A172 (cell line): ENCODE data around the gene PLCXD3. TPM values are rescaled to one million over a fixed set of nuclear protein-coding genes. Genes with fewer than 3 reads are reported as not detected.
"Not testable (repeated sequence)": the region's sequence is repeated elsewhere in the genome, so short reads cannot be mapped to it uniquely, and the experiment has no call there.

ENCODE experiments used
- DNase-seq: peaks from one replicate; pipeline ENCODE4 v3.0.0-alpha.2; 2015; ENCODE audit warnings: low spot score
- total RNA-seq: library from RNA; depleted of rRNA; stranded (reverse); fragments of >200 nt; shearing (Covaris generic); gene quantifications from 2 replicates; pipeline ENCODE4 v1.2.3, GENCODE V29; 2014

PLCXD3 gene
- total RNA-seq, 1 experiment from 2014 or later = 2.8 TPM

GRCh38 chr5:41349846-41350245 lies 160.6 kb downstream of the PLCXD3 start:
- DNase-seq = no peak

- DNase-seq = no peak
These were observed 162.8 kb downstream of the PLCXD3 start for GRCh38 chr5:41347569-41347968.

DNA sequence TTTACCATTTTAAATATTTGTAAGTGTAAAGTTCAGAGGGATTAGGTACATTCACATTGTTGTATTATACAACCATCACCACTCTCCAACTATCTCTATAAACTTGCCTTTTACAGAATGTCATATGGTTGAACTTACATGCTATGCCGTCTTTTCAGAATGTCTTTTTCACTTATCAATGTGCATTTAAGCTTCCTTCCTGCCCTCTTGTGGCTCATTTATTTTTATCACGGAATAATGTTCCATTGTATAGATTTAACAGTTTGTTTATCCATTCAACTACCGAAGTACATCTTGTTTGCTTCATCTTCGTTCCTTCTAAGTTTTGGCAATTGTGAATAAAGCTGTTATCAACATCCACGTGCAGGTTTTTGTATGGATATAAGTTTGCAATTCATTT lies 163.8 kb downstream of the PLCXD3 start:
- DNase-seq = no peak

GRCh38 chr5:41345295-41345694 lies 165.1 kb downstream of the PLCXD3 start:
- DNase-seq = no peak

GRCh38 chr5:41339339-41339738 lies 171.1 kb downstream of the PLCXD3 start:
- DNase-seq = no peak

DNA sequence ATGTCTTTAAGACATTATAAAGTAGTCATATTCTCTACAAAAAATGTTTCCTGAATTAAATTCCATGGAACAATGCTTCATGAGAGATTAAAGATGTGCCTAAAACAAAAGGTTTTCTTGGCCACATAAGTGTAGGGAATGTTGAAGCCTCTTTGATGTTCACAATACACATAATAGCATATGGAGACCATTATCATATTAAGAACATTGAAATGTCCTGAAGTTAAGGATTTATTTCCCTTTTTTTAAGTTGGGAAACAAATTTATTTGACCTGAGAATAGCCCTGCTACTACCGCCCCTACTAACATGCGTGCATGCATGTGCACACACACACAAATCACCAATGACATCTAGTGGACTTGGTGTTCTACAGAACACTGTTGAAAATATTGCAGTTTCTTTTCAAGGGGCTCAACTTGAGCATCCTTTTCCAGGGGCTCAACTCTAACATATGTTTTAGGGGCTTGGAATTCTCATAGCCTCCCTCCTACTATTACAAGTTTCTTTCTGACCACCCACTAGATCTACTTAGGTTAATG lies 172.2 kb downstream of the PLCXD3 start:
- DNase-seq = no peak

DNA sequence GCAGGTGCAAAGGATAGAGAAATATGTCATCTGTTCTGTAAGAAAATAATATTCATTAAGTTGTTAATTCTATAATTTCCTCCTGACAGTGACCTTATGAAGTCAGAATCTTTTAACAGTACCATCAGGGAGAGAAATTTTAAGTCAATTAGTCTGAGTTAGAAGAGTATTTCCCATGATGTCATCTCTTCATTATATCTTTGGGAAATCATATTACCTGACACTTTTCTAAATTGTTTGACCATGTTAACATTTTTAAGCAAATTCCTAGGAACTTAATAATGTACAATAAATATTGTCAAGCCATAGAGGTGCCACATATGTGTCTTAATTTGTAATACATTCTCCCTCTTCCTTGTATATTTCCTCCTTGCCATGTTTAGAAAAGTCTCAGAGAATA lies 172.7 kb downstream of the PLCXD3 start:
- DNase-seq = no peak

DNA sequence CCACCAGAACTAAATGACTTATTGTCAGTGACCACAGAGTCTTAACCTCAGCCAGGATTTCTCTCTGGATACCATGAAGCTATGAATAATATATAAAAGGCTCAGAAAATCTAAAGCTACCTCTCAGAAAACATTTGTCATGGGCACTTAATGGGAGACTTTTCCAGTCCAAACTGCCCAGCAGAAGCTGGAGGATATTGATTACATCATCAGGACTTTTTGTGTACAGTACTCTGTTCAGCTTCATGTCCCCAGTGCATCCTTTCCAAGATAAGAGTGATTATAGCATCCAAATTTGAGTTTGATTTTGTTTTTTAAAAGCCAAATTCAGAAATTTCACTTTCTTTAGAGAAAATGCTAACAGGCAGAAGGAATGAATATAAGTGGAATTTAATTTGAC lies 173.2 kb downstream of the PLCXD3 start:
- DNase-seq = no peak

DNA sequence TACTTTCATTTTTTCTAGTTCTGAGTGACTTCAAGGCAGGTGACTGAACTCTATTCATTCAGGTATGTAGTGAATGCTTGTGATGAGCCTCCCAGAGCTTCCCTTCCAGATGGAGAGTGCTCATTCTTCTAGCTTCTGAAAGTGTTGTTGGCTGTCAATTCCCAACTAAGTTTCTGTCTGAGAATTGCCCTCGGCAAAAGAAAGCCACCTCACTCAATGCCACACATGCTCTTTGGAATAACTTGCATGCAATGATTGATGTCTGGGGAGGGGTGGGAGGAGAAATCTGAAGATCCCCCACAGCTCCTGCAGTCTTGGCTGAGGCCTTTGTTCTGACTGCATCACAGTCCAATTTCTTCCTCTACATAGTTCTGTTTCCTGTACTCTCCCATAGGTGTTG lies 173.9 kb downstream of the PLCXD3 start:
- DNase-seq = no peak

DNA sequence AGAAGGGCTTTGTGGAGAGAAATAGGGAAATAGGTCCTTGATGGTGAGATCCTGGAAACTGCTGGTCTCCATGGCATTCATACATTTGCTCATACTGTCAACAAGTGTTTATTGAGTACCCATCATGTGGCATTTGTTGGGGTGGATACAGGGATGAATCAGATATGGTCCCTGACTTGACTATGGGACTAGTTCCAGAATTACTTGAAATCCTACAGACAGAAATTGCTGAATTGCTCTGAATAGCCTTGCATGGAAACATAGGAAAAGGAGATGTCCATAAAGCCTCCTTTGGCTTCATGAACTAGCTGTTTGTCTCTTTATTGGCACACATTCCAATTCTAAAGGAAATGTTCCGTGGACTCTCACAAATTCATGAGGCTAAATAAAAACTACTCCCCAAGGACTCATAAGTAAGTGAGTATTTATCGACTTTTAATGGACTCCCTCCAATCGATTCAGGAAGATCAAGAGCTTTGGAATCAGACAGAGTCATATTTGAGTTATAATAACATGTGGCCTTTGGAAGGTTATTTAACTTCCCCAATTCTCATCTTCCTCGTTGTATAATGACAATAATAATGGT lies 174.7 kb downstream of the PLCXD3 start:
- no peak for DNase-seq

GRCh38 chr5:41334758-41335157 lies 175.6 kb downstream of the PLCXD3 start:
- no peak for DNase-seq

DNA sequence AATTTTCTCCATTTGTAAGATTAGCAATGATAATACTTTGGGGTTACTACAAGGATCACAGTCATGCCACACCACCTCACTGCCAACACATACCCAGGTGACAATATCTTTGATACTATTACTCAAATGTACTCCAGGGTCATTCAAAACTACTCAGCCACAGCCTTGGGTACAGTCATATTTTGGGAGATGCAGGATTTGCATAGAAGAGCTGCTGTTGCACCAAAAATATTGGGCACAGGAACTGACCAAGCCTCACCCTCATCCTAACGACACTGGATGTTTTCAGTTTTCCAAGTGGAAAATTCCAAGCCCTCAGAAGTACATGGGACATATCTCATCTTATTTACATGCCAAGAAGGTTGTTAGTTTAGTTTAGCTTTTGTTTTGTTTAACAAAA lies 176.2 kb downstream of the PLCXD3 start:
- no peak for DNase-seq

- no peak for DNase-seq
These were observed 185.3 kb downstream of the PLCXD3 start for GRCh38 chr5:41325074-41325473.

DNA sequence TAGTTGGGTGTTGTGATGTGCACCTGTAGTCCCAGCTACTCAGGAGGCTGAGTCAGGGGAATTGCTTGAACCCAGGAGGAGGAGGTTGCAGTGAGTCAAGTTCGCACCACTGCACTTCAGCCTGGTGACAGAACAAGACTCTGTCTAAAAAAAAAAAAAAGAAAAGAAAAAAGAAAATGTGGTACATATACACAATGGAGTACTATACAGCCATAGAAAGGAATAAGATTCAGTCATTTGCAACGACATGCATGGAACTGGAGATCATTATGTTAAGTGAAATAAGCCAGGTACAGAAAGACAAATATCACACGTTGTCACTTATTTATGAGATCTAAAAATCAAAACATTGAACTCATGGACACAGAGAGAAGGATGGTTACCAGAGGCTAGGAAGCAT lies 187.6 kb downstream of the PLCXD3 start:
- not testable (repeated sequence) for DNase-seq

DNA sequence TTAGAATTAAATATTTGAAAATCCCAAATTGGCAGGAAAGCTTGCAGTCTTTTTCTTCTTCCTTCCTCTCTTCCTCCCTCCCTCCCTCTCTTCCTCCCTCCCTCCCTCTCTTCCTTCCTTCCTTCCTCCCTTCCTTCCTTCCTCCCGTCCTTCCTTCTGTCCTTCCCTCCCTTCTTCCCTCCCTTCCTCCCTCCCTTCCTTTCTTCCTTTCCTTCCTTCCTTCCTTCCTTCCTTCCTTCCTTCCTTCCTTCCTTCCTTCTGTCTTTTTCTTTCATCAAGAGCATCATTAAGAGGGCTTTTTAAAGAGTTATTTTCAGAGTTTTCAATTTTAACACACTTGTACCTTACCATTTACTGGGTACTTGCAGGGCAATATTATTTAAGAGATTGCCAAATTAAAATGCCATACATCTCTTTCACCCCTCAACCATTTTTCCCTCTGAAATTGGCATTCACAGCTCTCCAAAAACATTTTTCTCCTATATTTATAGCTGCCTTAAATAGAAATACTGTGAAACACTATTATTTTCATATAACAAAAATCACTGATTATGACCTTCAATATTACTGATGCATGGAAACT lies 197.8 kb downstream of the PLCXD3 start:
- no peak for DNase-seq

DNA sequence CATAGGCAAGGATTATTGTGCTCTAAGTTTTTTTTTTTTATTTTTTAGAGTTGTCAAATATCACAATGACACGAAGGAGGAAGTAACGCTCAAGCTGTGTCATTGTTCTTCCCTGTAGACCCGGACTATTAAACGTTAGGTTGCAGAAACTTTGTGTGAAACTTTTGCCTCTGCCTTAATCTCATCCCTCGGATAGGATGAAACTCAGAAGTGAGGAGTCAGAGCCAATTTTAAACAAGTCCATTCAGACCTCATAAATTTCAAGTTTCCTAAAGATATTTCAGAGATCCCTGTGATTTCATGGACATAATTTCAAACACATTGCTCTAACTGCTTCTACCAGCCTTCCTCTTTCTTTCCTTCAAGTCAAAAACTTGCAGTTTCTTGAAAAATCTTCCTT lies 198.3 kb downstream of the PLCXD3 start:
- DNase-seq = no peak

GRCh38 chr5:41309275-41309674 lies 201.1 kb downstream of the PLCXD3 start:
- DNase-seq = no peak

- DNase-seq = no peak
These were observed 204.4 kb downstream of the PLCXD3 start for GRCh38 chr5:41306005-41306404.

GRCh38 chr5:41305056-41305455 lies 205.3 kb downstream of the PLCXD3 start:
- DNase-seq = no peak

DNA sequence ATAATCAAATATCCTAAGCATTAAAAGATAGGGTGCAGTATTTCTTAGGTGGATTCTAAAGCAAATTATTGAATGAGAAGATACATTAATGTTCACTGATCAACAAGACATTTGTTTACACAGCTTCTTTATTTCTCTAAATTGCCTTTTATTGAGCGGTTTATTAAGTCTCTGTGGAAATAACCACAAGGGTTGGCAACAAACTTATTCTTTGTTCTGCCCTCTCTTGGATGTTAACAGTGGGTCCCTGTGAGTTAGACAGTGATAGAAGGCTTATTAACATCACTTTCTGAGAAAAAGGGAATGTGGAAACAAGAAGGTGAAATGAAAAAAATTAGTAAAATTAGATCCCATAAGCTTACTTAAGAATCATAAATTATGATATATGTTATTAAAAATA lies 214.3 kb downstream of the PLCXD3 start:
- DNase-seq = no peak

GRCh38 chr5:41291323-41291722 lies 219.1 kb downstream of the PLCXD3 start:
- DNase-seq = no peak

- no peak for DNase-seq
These were observed 219.6 kb downstream of the PLCXD3 start for GRCh38 chr5:41290810-41291209.

- no peak for DNase-seq
These were observed 220.4 kb downstream of the PLCXD3 start for GRCh38 chr5:41289970-41290464.

DNA sequence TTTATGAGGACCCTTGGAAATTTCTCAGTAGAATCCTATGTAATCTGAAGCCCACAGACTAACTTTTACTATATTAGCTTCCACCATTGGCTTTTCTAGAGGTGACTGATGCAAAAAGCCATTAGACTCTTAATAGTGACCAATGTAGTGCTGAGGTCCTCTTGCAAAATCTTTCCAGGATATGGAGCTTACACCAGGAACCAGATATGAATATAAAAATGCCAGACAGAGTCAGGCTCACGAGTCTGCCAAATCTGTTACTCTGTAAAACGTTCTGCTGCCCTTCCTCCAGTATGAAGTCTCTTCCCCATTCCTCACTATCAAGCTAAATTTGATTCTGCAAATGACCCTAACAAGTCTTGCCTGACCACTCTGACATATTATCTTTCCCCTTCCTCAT lies 223.7 kb downstream of the PLCXD3 start:
- no peak for DNase-seq
